Spleen (tissue), 7 donors: ENCODE measurements around the gene LSG1.

Source experiments
- CTCF ChIP-seq, 11 experiments: fragments of 200-600 bp in 7 of 11; fragments of 450-650 bp in 4 of 11; sonication (generic) in 4 of 11; IDR thresholded peaks in 8 of 11; conservative IDR thresholded peaks in 3 of 11; 1 replicate in 7 of 11; 2 replicates in 4 of 11; pipeline versions ENCODE4 v1.4.0 to v1.8.0; 2016 to 2021; ENCODE audit warnings: antibody characterized with exemption in 11 of 11, inconsistent platforms in 4 of 11, mild to moderate bottlenecking in 1 of 11
- POLR2A ChIP-seq, 3 donors: fragments of 450-650 bp; IDR thresholded peaks; one replicate each; pipeline ENCODE4 v1.5.1; 2017; ENCODE audit warnings: antibody characterized with exemption in 3 of 3, mild to moderate bottlenecking in 1 of 3
- POLR2AphosphoS5 ChIP-seq, 3 donors: sonication (generic); formaldehyde crosslinking; IDR thresholded peaks; one replicate each; pipeline ENCODE4 v1.5.1; 2017; ENCODE audit warnings: antibody characterized with exemption in 3 of 3
- donor health status: DM: no; HTN: no; CAD: no; lungs with moderate emphysema.
- donor health status: DM: no; HTN: no; CAD: no.
- donor health status: DM: no; HTN: no; CAD: no.

DNA sequence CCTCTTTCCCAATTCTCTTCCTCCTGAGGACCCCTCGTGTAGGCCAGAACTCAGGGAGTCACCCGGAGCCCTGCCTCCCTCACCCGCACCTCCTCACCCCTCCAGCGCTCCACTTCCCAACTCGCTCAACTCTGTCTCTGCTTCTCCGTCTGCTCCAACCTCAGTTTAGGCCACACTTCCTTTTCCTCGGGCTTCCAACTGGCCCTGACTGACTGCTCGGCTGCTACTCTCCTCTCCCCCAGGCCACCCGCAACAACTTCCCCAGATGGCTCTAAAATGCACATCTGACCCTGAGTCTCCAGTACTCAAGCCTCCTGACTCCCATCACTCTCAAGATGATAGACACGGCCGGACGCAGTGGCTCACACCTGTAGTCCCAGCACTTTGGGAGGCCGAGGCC, 62.4 kb downstream of the LSG1 start:
- TF ChIP-seq CTCF (IDR thresholded peaks at IDR 0.05 in 8 of 11, conservative IDR thresholded peaks at IDR 0.05 in 3 of 11) (no peak), POLR2A (IDR thresholded peaks at IDR 0.05) (no peak), POLR2AphosphoS5 (IDR thresholded peaks at IDR 0.05) (no peak)
